GM12878 (cell line): ENCODE data around the gene PSMC6. TPM values are rescaled to one million over a fixed set of nuclear protein-coding genes. Genes with fewer than 3 reads are reported as not detected.
A peak's percentile ranks its signal among the peaks of the same experiment; 100 is the strongest.

Experiments
- ATAC-seq: fragments of 200-7000 bp; cut with Tn5 transposase; 3 replicates; pipeline ENCODE4 v1.9.1; 2020; ENCODE audit warnings: mild to moderate bottlenecking, moderate library complexity
- BruUV-seq: library from RNA; stranded (reverse); fragments of 400-500 nt; replicated peaks from 2 replicates; lab custom pipeline; 2021; lab: Mats Ljungman, UMichigan
- CTCF ChIA-PET: fragments of 300-600 bp; sonication (Branson Sonifier 250); formaldehyde crosslinking; extraction: SDS; loops from one replicate; lab custom pipeline; 2021; ENCODE audit warnings: inconsistent platforms; lab: Yijun Ruan, JAX
- POLR2A ChIA-PET: fragments of 350-600 bp; formaldehyde crosslinking; extraction: SDS; loops from one replicate; lab custom pipeline; 2021; ENCODE audit warnings: inconsistent platforms; lab: Charles Lee
- RAD21 ChIA-PET: fragments of 300-600 bp; sonication (Branson Sonifier 250); formaldehyde crosslinking; loops from one replicate; lab custom pipeline; 2023; ENCODE audit warnings: antibody characterized with exemption; ENCODE audit not compliant: unreplicated experiment; lab: Charles Lee
- SMC1A ChIA-PET: fragments of 300-600 bp; sonication (Branson Sonifier 250); formaldehyde crosslinking; loops from one replicate; lab custom pipeline; 2023; ENCODE audit not compliant: unreplicated experiment, uncharacterized antibody; lab: Charles Lee
- DNase-seq: peaks from one replicate; pipeline ENCODE4 v3.0.0-alpha.2; 2011; ENCODE audit warnings: low read depth, low spot score
- FAIRE-seq: peaks from 3 replicates; lab custom pipeline; 2011; peaks lifted over from hg19 to GRCh38; lab: Jason Lieb, UNC
- H2AFZ ChIP-seq: 2 replicates; pipeline ENCODE4 v1.6.0; 2011; ENCODE audit warnings: low read depth, low read length, control low read depth; ENCODE audit not compliant: control insufficient read depth
- H3K27ac ChIP-seq: 2 replicates; pipeline ENCODE4 v1.5.1; 2011; ENCODE audit warnings: control low read depth; ENCODE audit not compliant: control insufficient read depth, insufficient read depth
- H3K27me3 ChIP-seq, 2 experiments: replicated peaks in 1 of 2; 2 replicates each; pipeline versions ENCODE4 v1.6.0 to v1.6.1; 2011; ENCODE audit warnings: low read length in 1 of 2; ENCODE audit not compliant: control insufficient read depth in 2 of 2, insufficient read depth in 2 of 2
- H3K36me3 ChIP-seq, 2 experiments: 2 replicates each; pipeline ENCODE4 v1.5.1; 2011; ENCODE audit warnings: low read length in 1 of 2; ENCODE audit not compliant: control insufficient read depth in 2 of 2, insufficient read depth in 2 of 2
- H3K4me1 ChIP-seq: 2 replicates; pipeline ENCODE4 v1.6.1; 2011; ENCODE audit warnings: mild to moderate bottlenecking, low read length, moderate library complexity, mixed read lengths; ENCODE audit not compliant: control insufficient read depth, insufficient read depth
- H3K4me2 ChIP-seq: 2 replicates; pipeline ENCODE4 v1.6.0; 2011; ENCODE audit warnings: control low read depth; ENCODE audit not compliant: control insufficient read depth, insufficient read depth
- H3K4me3 ChIP-seq: fragments of 200-600 bp; sonication (generic); 2 replicates; pipeline ENCODE4 v1.5.1; 2016
- H3K79me2 ChIP-seq: 2 replicates; pipeline ENCODE4 v1.6.0; 2011; ENCODE audit warnings: low read length; ENCODE audit not compliant: control insufficient read depth, insufficient read depth
- H3K9ac ChIP-seq: 2 replicates; pipeline ENCODE4 v1.8.0; 2011; ENCODE audit warnings: low read length, control low read depth, mixed read lengths; ENCODE audit not compliant: control insufficient read depth, insufficient read depth
- H3K9me3 ChIP-seq: replicated peaks from 3 replicates; pipeline ENCODE4 v1.5.1; 2011; ENCODE audit warnings: mild to moderate bottlenecking, low read length; ENCODE audit not compliant: control insufficient read depth, insufficient read depth
- H4K20me1 ChIP-seq: 2 replicates; pipeline ENCODE4 v1.6.0; 2011; ENCODE audit not compliant: control insufficient read depth, insufficient read depth
- JUND ChIP-seq: IDR thresholded peaks from 2 replicates; pipeline ENCODE4 v1.6.1; 2012; ENCODE audit warnings: low read depth, mild to moderate bottlenecking, low read length, improper control_type of control experiment, moderate library complexity
- KDM1A ChIP-seq: fragments of 200-600 bp; sonication (generic); IDR thresholded peaks from 2 replicates; pipeline ENCODE4 v1.6.1; 2016; ENCODE audit warnings: borderline replicate concordance
- SP1 ChIP-seq: IDR thresholded peaks from one replicate; pipeline ENCODE4 v1.6.1; 2011; ENCODE audit warnings: low read depth, low read length
- WGBS: methylation state at CpG from one replicate; pipeline ENCODE4 v1.1.6; 2016; ENCODE audit warnings: low lambda C conversion rate; ENCODE audit not compliant: insufficient replicate concordance, insufficient coverage; ENCODE audit errors: missing lambda C conversion rate; 5-methylcytosine and 5-hydroxymethylcytosine counted together
- in situ Hi-C: fragments of 300-500 bp; cut with MboI; formaldehyde crosslinking; loops from 9 replicates; pipeline ENCODE4 v1.14.3; 2018; ENCODE audit warnings: mixed read lengths
- intact Hi-C: fragments of 100-400 bp; cut with micrococcal nuclease; formaldehyde crosslinking; loops from one replicate; pipeline ENCODE4 v1.14.2; 2022; ENCODE audit not compliant: unreplicated experiment
- polyA plus RNA-seq, 11 experiments: library from polyadenylated mRNA; depleted of rRNA in 4 of 11; unstranded in 6 of 11; stranded (reverse) in 5 of 11; fragments of >200 nt; fragmentation: Nextera tagmentation in 4 of 11; fragmentation: Illumina TruSeq in 1 of 11; extraction: Ambion mirVana in 4 of 11; extraction: Trizol in 1 of 11; gene quantifications; 1 replicate in 1 of 11; 2 replicates in 10 of 11; pipeline versions ENCODE4 v1.2.1 to v1.2.3, GENCODE V29; 2011 to 2016; ENCODE audit warnings: inconsistent platforms in 2 of 11, missing spikeins in 2 of 11, low read depth in 1 of 11
- total RNA-seq, 4 experiments: library from RNA; depleted of rRNA in 3 of 4; stranded (reverse); fragments of >200 nt in 3 of 4; fragmentation: Illumina TruSeq in 1 of 4; extraction: Trizol in 1 of 4; gene quantifications; 2 replicates each; pipeline versions ENCODE4 v1.2.1 to v1.2.3, GENCODE V29; 2013 to 2021
- TF ChIP-seq, protein P1 (sequence below): IDR thresholded peaks from 2 replicates; pipeline ENCODE4 v1.6.1; 2012; ENCODE audit warnings: mild to moderate bottlenecking, low read depth, low read length
- TF ChIP-seq, protein P2 (sequence below): IDR thresholded peaks from 2 replicates; pipeline ENCODE4 v1.6.1; 2011; ENCODE audit warnings: borderline replicate concordance, low read depth, mild to moderate bottlenecking, moderate library complexity, low read length; ENCODE audit not compliant: insufficient read depth, poor library complexity, severe bottlenecking

PSMC6 gene
- total and polyA plus RNA-seq, 10 of the 15 experiments (the other 5 are each of a cell fraction or from before 2014, with no cell fraction given), result 71.4 to 192 (median 153) TPM

DNA sequence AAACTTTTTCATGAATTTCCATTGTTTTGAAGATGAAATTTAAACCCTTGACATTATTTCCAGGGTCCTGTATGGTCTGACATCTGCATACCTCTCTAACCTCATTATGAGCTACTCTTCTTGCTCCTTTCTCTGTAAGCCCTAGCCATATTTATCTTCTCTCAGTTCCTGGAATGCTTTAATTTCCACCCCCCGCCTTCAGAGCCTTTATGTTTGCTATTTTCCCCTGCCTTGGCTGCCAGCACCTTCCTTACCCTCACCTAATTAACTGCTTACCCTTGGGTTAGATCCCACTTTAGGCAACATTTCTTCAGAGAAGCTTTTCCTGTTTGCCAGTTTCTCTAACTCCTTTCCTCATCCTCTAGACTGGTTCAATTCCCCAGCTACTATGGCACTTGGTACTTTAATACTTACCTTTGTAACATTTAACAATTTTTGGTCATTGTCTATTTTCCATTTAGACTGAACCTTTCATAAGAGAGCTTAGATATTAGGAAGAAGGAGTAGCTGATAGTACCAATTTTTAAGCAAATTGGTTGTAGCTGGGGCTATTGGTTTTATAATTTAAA, 29.0 kb downstream of the PSMC6 start:
- intact Hi-C loops, result no loop called here
- H4K20me1 ChIP-seq, result no peaks in the 10 kb centered on the region
- BruUV-seq, result no TSS peak
- RAD21 ChIA-PET, result interaction anchor here (0.8 to 1.8 kb wide), 2 partner anchors 19 to 25 kb away, joined by 3 to 6 read pairs; no protein-coding TSS in a partner anchor
- SMC1A ChIA-PET, result interaction anchor here (0.6 to 2.2 kb wide), 10 partner anchors 8 to 1251 kb away, joined by 3 to 8 read pairs (median 4); no protein-coding TSS in a partner anchor
- H2AFZ ChIP-seq, result no peak overlapping the region
- TF ChIP-seq SP1 (no peak), JUND (no peak), KDM1A (no peak)
- TF ChIP-seq, protein P1, sequence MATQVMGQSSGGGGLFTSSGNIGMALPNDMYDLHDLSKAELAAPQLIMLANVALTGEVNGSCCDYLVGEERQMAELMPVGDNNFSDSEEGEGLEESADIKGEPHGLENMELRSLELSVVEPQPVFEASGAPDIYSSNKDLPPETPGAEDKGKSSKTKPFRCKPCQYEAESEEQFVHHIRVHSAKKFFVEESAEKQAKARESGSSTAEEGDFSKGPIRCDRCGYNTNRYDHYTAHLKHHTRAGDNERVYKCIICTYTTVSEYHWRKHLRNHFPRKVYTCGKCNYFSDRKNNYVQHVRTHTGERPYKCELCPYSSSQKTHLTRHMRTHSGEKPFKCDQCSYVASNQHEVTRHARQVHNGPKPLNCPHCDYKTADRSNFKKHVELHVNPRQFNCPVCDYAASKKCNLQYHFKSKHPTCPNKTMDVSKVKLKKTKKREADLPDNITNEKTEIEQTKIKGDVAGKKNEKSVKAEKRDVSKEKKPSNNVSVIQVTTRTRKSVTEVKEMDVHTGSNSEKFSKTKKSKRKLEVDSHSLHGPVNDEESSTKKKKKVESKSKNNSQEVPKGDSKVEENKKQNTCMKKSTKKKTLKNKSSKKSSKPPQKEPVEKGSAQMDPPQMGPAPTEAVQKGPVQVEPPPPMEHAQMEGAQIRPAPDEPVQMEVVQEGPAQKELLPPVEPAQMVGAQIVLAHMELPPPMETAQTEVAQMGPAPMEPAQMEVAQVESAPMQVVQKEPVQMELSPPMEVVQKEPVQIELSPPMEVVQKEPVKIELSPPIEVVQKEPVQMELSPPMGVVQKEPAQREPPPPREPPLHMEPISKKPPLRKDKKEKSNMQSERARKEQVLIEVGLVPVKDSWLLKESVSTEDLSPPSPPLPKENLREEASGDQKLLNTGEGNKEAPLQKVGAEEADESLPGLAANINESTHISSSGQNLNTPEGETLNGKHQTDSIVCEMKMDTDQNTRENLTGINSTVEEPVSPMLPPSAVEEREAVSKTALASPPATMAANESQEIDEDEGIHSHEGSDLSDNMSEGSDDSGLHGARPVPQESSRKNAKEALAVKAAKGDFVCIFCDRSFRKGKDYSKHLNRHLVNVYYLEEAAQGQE, result no peak
- TF ChIP-seq, protein P2, sequence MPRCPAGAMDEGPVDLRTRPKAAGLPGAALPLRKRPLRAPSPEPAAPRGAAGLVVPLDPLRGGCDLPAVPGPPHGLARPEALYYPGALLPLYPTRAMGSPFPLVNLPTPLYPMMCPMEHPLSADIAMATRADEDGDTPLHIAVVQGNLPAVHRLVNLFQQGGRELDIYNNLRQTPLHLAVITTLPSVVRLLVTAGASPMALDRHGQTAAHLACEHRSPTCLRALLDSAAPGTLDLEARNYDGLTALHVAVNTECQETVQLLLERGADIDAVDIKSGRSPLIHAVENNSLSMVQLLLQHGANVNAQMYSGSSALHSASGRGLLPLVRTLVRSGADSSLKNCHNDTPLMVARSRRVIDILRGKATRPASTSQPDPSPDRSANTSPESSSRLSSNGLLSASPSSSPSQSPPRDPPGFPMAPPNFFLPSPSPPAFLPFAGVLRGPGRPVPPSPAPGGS, result no peak
- H3K4me3 ChIP-seq, result no peak overlapping the region
- peaks cover 17% of the 10 kb centered on the region for H3K79me2 ChIP-seq
- no peak for FAIRE-seq
- POLR2A ChIA-PET, result no interaction called here
- no peak overlapping the region for H3K9ac ChIP-seq
- peak; percentile 31; the same call in 2 of the 3 replicates for ATAC-seq
- H3K27me3 ChIP-seq, result no peaks in the 10 kb centered on the region
- no peaks in the 10 kb centered on the region; the same call in 2 of the 3 replicates for H3K9me3 ChIP-seq
- no peak for DNase-seq
- H3K4me2 ChIP-seq, result no peak overlapping the region
- no peaks in the 10 kb centered on the region for H3K4me1 ChIP-seq
- CTCF ChIA-PET, result interaction anchor here (0.8 to 2.3 kb wide), 4 partner anchors 12 to 177 kb away, joined by 3 to 8 read pairs (median 4); no protein-coding TSS in a partner anchor
- in situ Hi-C loops, result no loop called here
- WGBS, result 88% methylated on average over 1 of the region's 1 CpG
- H3K36me3 ChIP-seq, result no peaks in the 10 kb centered on the region; a peak in 1 of 4 replicates
- H3K27ac ChIP-seq, result no peak overlapping the region; the same call in 1 of the 2 replicates
